Trophoblast cell (in vitro differentiated cells and primary cell): ENCODE results near the gene ZBTB7C.

Experiments used
- DNase-seq, 2 donors: peaks; one replicate each; pipeline ENCODE4 v3.0.0-alpha.2; 2016
- H2AFZ ChIP-seq: 2 replicates; pipeline ENCODE4 v1.6.1; 2013; ENCODE audit warnings: low read length, moderate library complexity, mild to moderate bottlenecking; ENCODE audit not compliant: insufficient read depth, poor library complexity
- H2AK5ac ChIP-seq: 2 replicates; pipeline ENCODE4 v1.6.1; 2013; ENCODE audit warnings: mild to moderate bottlenecking, low read length
- H2BK120ac ChIP-seq: 2 replicates; pipeline ENCODE4 v1.6.1; 2013; ENCODE audit warnings: low read length, mild to moderate bottlenecking, moderate library complexity; ENCODE audit not compliant: insufficient read depth, poor library complexity
- H2BK12ac ChIP-seq: 2 replicates; pipeline ENCODE4 v1.6.1; 2013; ENCODE audit warnings: mild to moderate bottlenecking, low read length, moderate library complexity
- H2BK5ac ChIP-seq: 2 replicates; pipeline ENCODE4 v1.6.1; 2013; ENCODE audit warnings: low read length, low read depth, moderate library complexity, mild to moderate bottlenecking; ENCODE audit not compliant: poor library complexity
- H3K14ac ChIP-seq: 2 replicates; pipeline ENCODE4 v1.6.1; 2013; ENCODE audit warnings: mild to moderate bottlenecking, low read length
- H3K18ac ChIP-seq: 2 replicates; pipeline ENCODE4 v1.6.1; 2013; ENCODE audit warnings: mild to moderate bottlenecking, low read length
- H3K23ac ChIP-seq: 2 replicates; pipeline ENCODE4 v1.6.1; 2013; ENCODE audit warnings: low read length
- H3K27ac ChIP-seq: 2 replicates; pipeline ENCODE4 v1.5.1; 2013; ENCODE audit warnings: low read depth, mild to moderate bottlenecking, inconsistent platforms, low read length, moderate library complexity
- H3K27me3 ChIP-seq: 2 replicates; pipeline ENCODE4 v1.6.1; 2013; ENCODE audit warnings: inconsistent platforms, mild to moderate bottlenecking, low read length, moderate library complexity; ENCODE audit not compliant: insufficient read depth
- H3K36me3 ChIP-seq, 2 experiments: 1 replicate in 1 of 2; 2 replicates in 1 of 2; pipeline ENCODE4 v1.6.1; 2013; ENCODE audit warnings: low read length in 2 of 2, mild to moderate bottlenecking in 2 of 2, moderate library complexity in 1 of 2; ENCODE audit not compliant: insufficient read depth in 2 of 2, control insufficient read depth in 1 of 2
- H3K4ac ChIP-seq: 2 replicates; pipeline ENCODE4 v1.6.1; 2013; ENCODE audit warnings: low read depth, mild to moderate bottlenecking, low read length, moderate library complexity
- H3K4me1 ChIP-seq, 2 experiments: 1 replicate in 1 of 2; 2 replicates in 1 of 2; pipeline ENCODE4 v1.6.1; 2013; ENCODE audit warnings: low read length in 2 of 2, mild to moderate bottlenecking in 2 of 2, moderate library complexity in 1 of 2; ENCODE audit not compliant: insufficient read depth in 2 of 2, control insufficient read depth in 1 of 2
- H3K4me2 ChIP-seq: 2 replicates; pipeline ENCODE4 v1.6.1; 2013; ENCODE audit warnings: inconsistent platforms, mild to moderate bottlenecking, low read length, moderate library complexity
- H3K4me3 ChIP-seq: 2 replicates; pipeline ENCODE4 v1.5.1; 2013; ENCODE audit warnings: mild to moderate bottlenecking, low read depth, low read length, inconsistent platforms
- H3K79me1 ChIP-seq: one replicate; pipeline ENCODE4 v1.6.1; 2013; ENCODE audit warnings: low read length
- H3K79me2 ChIP-seq: 2 replicates; pipeline ENCODE4 v1.6.1; 2013; ENCODE audit warnings: low read length, mild to moderate bottlenecking; ENCODE audit not compliant: control insufficient read depth, insufficient read depth, poor library complexity
- H3K9ac ChIP-seq: 2 replicates; pipeline ENCODE4 v1.6.1; 2013; ENCODE audit warnings: mild to moderate bottlenecking, low read length
- H3K9me3 ChIP-seq: 2 replicates; pipeline ENCODE4 v1.6.1; 2013; ENCODE audit warnings: low read depth, mild to moderate bottlenecking, control low read depth, inconsistent platforms, low read length; ENCODE audit not compliant: insufficient read depth
- H4K12ac ChIP-seq: 2 replicates; pipeline ENCODE4 v1.6.1; 2013; ENCODE audit warnings: low read depth, mild to moderate bottlenecking, low read length, moderate library complexity
- H4K8ac ChIP-seq: 2 replicates; pipeline ENCODE4 v1.6.1; 2013; ENCODE audit warnings: low read depth, mild to moderate bottlenecking, low read length, moderate library complexity
- H4K91ac ChIP-seq: one replicate; pipeline ENCODE4 v1.6.1; 2013; ENCODE audit warnings: low read depth, mild to moderate bottlenecking, low read length, moderate library complexity
- WGBS: extraction: QIAGEN DNeasy Blood & Tissue Kit; methylation state at CpG from one replicate; pipeline ENCODE4 v1.1.7; 2013; ENCODE audit warnings: missing lambda C conversion rate; ENCODE audit not compliant: insufficient read length, insufficient coverage; ENCODE audit errors: extremely low coverage; 5-methylcytosine and 5-hydroxymethylcytosine counted together

The ZBTB7C gene

GRCh38 chr18:48007381-48007780, 401.8 kb downstream of the ZBTB7C start:
- Histone ChIP-seq H3K9ac (no peak overlapping the region), H2BK5ac (no peak overlapping the region), H3K14ac (peak overlapping the region; percentile 5), H4K91ac (peak overlapping the region; percentile 86), H2AK5ac (peak overlapping the region; percentile 62), H4K8ac (peak overlapping the region; percentile 92), H3K18ac (no peak overlapping the region), H2AFZ (no peak overlapping the region), H2BK12ac (no peak overlapping the region), H3K9me3 (peaks cover 11% of the 10 kb centered on the region), H3K36me3 (no peaks in the 10 kb centered on the region), H3K27ac (no peak overlapping the region), H3K23ac (no peak overlapping the region), H3K4me2 (peak overlapping the region; percentile 68), H3K27me3 (no peaks in the 10 kb centered on the region), H4K12ac (no peak overlapping the region), H3K79me1 (peaks cover 7% of the 10 kb centered on the region), H3K4me3 (no peak overlapping the region), H3K4me1 (peaks cover 8 to 25% of the 10 kb centered on the region in 2 experiments), H3K79me2 (peaks cover 4% of the 10 kb centered on the region), H2BK120ac (no peak overlapping the region), H3K4ac (no peak overlapping the region)
- no peak for DNase-seq
- WGBS = no CpG with 5 or more reads among the region's 10 CpGs

GRCh38 chr18:48006415-48007175, 402.6 kb downstream of the ZBTB7C start:
- H4K12ac ChIP-seq = no peak overlapping the region
- H3K4me3 ChIP-seq = no peak overlapping the region
- peaks cover 8% of the 10 kb centered on the region for H3K9me3 ChIP-seq
- no peak overlapping the region for H2AK5ac ChIP-seq
- no peak for DNase-seq
- no peak overlapping the region for H3K14ac ChIP-seq
- H3K18ac ChIP-seq = no peak overlapping the region
- peaks cover 8 to 25% of the 10 kb centered on the region in 2 experiments for H3K4me1 ChIP-seq
- H2BK12ac ChIP-seq = no peak overlapping the region
- no CpG with 5 or more reads among the region's 12 CpGs for WGBS
- H3K23ac ChIP-seq = no peak overlapping the region
- H3K79me1 ChIP-seq = peaks cover 7% of the 10 kb centered on the region
- H3K27me3 ChIP-seq = no peaks in the 10 kb centered on the region
- no peak overlapping the region for H3K4me2 ChIP-seq
- no peaks in the 10 kb centered on the region for H3K36me3 ChIP-seq
- no peak overlapping the region for H4K91ac ChIP-seq
- H3K4ac ChIP-seq = no peak overlapping the region
- no peak overlapping the region for H4K8ac ChIP-seq
- H2BK5ac ChIP-seq = no peak overlapping the region
- peaks cover 4% of the 10 kb centered on the region for H3K79me2 ChIP-seq
- H3K27ac ChIP-seq = no peak overlapping the region
- H3K9ac ChIP-seq = no peak overlapping the region
- H2BK120ac ChIP-seq = no peak overlapping the region
- H2AFZ ChIP-seq = no peak overlapping the region

DNA sequence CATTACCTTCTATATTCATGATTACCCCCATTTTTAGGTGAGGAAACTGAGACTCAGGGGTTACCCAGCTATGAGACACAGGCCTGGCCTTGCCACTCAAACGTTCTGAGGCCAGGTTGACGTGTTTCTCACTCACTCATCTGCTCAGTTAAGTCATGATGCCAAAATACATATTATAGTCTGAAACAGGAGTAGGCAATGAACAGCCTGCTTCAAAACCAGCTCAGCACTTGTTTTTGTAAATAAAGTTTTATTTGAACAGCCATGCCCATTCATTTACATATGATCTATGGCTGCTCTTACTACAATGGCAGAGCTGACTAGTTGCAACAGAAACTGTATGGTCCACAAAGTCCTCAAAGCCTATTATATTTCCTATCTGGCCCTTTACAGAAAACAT, 404.6 kb downstream of the ZBTB7C start:
- Histone ChIP-seq H4K91ac (no peak overlapping the region), H3K18ac (no peak overlapping the region), H3K9me3 (peaks cover 1% of the 10 kb centered on the region), H4K12ac (no peak overlapping the region), H3K79me2 (peaks cover 4% of the 10 kb centered on the region), H3K23ac (no peak overlapping the region), H2BK12ac (no peak overlapping the region), H3K4me3 (no peak overlapping the region), H2AFZ (no peak overlapping the region), H4K8ac (no peak overlapping the region), H3K9ac (no peak overlapping the region), H2BK120ac (no peak overlapping the region), H2BK5ac (no peak overlapping the region), H2AK5ac (no peak overlapping the region), H3K4me1 (peaks cover 8 to 25% of the 10 kb centered on the region in 2 experiments), H3K4ac (no peak overlapping the region), H3K4me2 (no peak overlapping the region), H3K27ac (no peak overlapping the region), H3K79me1 (peaks cover 7% of the 10 kb centered on the region), H3K27me3 (no peaks in the 10 kb centered on the region), H3K36me3 (no peaks in the 10 kb centered on the region), H3K14ac (no peak overlapping the region)
- no peak for DNase-seq
- WGBS = no CpG with 5 or more reads among the region's 2 CpGs

DNA sequence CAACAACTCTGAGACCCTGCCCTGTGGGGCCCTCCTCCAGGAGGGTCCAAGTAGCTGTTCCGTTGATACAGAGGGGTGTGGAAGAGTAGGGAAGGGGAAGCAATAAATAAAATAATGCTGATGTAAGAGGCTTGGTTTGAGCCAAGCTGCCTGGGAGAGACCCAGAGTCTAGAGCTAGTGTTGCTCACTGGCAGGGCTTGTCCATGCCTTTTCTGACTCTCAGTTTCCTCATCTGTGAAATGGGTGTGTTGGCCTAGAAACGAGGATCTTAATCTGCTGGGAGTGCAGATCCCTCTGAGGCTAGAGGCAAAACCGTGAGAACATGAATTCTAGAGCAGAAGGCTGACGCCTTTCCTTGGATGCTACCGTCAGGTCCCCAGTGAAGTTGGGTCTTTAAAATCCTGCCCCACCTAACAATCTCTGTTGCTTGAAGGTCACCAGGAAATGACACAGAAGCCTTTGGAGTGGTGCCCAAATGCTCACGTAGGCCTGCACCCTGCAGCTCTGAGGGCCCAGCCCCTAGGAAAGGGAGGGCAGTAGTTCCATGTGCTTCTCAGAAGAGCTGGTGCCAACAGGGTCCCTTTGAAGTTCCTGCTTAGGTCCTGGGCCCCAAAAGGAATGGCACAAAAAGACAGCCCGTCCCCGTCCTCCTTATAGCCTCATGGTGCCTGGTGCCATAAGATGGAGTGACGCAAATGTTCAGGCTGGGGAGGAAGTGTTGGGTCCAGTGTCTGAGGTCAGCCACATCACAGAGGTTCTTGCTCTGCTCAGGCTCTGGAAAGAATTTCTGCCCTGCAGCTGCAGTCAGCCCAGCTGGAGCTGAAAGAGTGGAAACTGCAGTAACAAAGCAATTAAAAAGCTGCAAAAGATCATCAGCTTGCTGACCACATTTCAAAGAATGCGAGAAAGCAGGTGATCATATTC, 405.5 kb downstream of the ZBTB7C start:
- Histone ChIP-seq H2BK12ac (no peak overlapping the region), H3K4me1 (peaks cover 8 to 19% of the 10 kb centered on the region in 2 experiments), H3K18ac (no peak overlapping the region), H3K79me2 (peaks cover 4% of the 10 kb centered on the region), H2AK5ac (peak overlapping the region; percentile 17), H4K91ac (no peak overlapping the region), H3K14ac (no peak overlapping the region), H2AFZ (no peak overlapping the region), H3K4me3 (no peak overlapping the region), H2BK5ac (no peak overlapping the region), H3K79me1 (peaks cover 7% of the 10 kb centered on the region), H3K9me3 (no peaks in the 10 kb centered on the region), H2BK120ac (no peak overlapping the region), H4K12ac (no peak overlapping the region), H3K23ac (no peak overlapping the region), H3K27me3 (no peaks in the 10 kb centered on the region), H3K4ac (no peak overlapping the region), H3K9ac (no peak overlapping the region), H3K36me3 (no peaks in the 10 kb centered on the region), H4K8ac (no peak overlapping the region), H3K27ac (no peak overlapping the region), H3K4me2 (no peak overlapping the region)
- peak; percentile 83 to 88 for DNase-seq
- no CpG with 5 or more reads among the region's 10 CpGs for WGBS
